ENCODE results near the gene ZNF425.

ZNF425 gene

DNA sequence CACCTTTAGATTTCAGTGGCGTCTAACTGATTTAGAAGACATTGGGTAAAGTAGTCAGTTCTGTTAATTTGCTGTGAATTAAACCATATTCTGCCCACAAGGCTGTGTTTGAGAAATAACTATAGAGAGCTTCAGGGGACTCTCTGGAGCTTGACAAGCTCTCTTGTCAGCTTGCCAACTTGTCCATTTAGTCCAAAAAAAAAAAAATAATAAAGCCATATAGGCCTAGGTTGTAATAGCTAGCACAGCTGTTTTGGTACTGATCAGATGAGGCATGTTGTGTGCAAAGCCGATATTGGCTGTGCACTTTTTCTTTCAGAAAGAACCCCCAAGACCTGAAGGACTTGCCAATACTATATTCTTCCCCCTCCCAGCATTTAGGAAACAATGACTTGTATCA, 49.0 kb upstream of the ZNF425 start:
- ATAC-seq, result peak; percentile 54; the same call in 2 of the 3 replicates
- TF ChIP-seq ISL1 (CRISPR knock-in tag; IDR thresholded peaks at IDR 0.05) (0 out of 2 replicates have a peak, but pooled peaks have one; percentile 48), ZNF70 (CRISPR knock-in tag; IDR thresholded peaks at IDR 0.05) (no peak), TCF4 (CRISPR knock-in tag; IDR thresholded peaks at IDR 0.05; ENCODE audit: borderline replicate concordance) (0 out of 2 replicates have a peak, but pooled peaks have one; percentile 29), ZC3H10 (CRISPR knock-in tag; IDR thresholded peaks at IDR 0.05) (no peak)
- TF ChIP-seq, protein P1, sequence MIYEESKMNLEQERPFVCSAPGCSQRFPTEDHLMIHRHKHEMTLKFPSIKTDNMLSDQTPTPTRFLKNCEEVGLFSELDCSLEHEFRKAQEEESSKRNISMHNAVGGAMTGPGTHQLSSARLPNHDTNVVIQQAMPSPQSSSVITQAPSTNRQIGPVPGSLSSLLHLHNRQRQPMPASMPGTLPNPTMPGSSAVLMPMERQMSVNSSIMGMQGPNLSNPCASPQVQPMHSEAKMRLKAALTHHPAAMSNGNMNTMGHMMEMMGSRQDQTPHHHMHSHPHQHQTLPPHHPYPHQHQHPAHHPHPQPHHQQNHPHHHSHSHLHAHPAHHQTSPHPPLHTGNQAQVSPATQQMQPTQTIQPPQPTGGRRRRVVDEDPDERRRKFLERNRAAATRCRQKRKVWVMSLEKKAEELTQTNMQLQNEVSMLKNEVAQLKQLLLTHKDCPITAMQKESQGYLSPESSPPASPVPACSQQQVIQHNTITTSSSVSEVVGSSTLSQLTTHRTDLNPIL (CRISPR knock-in tag; IDR thresholded peaks at IDR 0.05; ENCODE audit: low read depth), result no peak

DNA sequence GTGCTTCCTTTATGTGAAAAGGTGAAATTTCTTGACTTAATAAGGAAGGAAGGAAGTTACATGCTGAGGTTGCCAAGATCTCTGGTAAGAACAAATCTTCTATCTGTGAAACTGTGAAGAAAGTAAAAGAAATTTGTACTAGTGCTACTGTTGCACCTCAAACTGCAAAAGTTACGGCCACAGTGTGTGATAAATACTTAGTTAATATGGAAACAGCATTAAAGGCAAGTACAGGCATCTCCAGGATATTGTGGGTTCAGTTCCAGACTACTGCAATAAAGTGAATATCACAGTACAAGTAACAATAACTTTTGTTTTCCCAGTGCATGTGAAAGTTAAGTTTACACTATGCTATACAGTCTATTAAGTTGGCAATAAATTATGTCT, 46.4 kb upstream of the ZNF425 start:
- TF ChIP-seq ZNF8 (CRISPR knock-in tag; IDR thresholded peaks at IDR 0.05) (no peak), TCF4 (CRISPR knock-in tag; IDR thresholded peaks at IDR 0.05; ENCODE audit: borderline replicate concordance) (no peak), GLIS3 (CRISPR knock-in tag; IDR thresholded peaks at IDR 0.05) (no peak), ZNF70 (CRISPR knock-in tag; IDR thresholded peaks at IDR 0.05) (no peak), BACH2 (CRISPR knock-in tag; IDR thresholded peaks at IDR 0.05; ENCODE audit: borderline replicate concordance) (no peak), ZFP30 (CRISPR knock-in tag; IDR thresholded peaks at IDR 0.05) (no peak), CSDC2 (CRISPR knock-in tag; IDR thresholded peaks at IDR 0.05) (no peak), OSR1 (CRISPR knock-in tag; IDR thresholded peaks at IDR 0.05) (no peak), TOX (CRISPR knock-in tag; IDR thresholded peaks at IDR 0.05; ENCODE audit: borderline replicate concordance) (no peak), RARB (CRISPR knock-in tag; IDR thresholded peaks at IDR 0.05) (no peak), ZC3H10 (CRISPR knock-in tag; IDR thresholded peaks at IDR 0.05) (no peak), PPARA (CRISPR knock-in tag; IDR thresholded peaks at IDR 0.05; ENCODE audit: borderline replicate concordance) (no peak), ZFP3 (CRISPR knock-in tag; IDR thresholded peaks at IDR 0.05) (no peak), SNAI2 (CRISPR knock-in tag; IDR thresholded peaks at IDR 0.05) (no peak)
- TF ChIP-seq, protein P2, sequence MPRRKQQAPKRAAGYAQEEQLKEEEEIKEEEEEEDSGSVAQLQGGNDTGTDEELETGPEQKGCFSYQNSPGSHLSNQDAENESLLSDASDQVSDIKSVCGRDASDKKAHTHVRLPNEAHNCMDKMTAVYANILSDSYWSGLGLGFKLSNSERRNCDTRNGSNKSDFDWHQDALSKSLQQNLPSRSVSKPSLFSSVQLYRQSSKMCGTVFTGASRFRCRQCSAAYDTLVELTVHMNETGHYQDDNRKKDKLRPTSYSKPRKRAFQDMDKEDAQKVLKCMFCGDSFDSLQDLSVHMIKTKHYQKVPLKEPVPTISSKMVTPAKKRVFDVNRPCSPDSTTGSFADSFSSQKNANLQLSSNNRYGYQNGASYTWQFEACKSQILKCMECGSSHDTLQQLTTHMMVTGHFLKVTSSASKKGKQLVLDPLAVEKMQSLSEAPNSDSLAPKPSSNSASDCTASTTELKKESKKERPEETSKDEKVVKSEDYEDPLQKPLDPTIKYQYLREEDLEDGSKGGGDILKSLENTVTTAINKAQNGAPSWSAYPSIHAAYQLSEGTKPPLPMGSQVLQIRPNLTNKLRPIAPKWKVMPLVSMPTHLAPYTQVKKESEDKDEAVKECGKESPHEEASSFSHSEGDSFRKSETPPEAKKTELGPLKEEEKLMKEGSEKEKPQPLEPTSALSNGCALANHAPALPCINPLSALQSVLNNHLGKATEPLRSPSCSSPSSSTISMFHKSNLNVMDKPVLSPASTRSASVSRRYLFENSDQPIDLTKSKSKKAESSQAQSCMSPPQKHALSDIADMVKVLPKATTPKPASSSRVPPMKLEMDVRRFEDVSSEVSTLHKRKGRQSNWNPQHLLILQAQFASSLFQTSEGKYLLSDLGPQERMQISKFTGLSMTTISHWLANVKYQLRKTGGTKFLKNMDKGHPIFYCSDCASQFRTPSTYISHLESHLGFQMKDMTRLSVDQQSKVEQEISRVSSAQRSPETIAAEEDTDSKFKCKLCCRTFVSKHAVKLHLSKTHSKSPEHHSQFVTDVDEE (CRISPR knock-in tag; IDR thresholded peaks at IDR 0.05), result no peak
- TF ChIP-seq, protein P1 (CRISPR knock-in tag; IDR thresholded peaks at IDR 0.05; ENCODE audit: low read depth), result no peak
- TF ChIP-seq, protein P3, sequence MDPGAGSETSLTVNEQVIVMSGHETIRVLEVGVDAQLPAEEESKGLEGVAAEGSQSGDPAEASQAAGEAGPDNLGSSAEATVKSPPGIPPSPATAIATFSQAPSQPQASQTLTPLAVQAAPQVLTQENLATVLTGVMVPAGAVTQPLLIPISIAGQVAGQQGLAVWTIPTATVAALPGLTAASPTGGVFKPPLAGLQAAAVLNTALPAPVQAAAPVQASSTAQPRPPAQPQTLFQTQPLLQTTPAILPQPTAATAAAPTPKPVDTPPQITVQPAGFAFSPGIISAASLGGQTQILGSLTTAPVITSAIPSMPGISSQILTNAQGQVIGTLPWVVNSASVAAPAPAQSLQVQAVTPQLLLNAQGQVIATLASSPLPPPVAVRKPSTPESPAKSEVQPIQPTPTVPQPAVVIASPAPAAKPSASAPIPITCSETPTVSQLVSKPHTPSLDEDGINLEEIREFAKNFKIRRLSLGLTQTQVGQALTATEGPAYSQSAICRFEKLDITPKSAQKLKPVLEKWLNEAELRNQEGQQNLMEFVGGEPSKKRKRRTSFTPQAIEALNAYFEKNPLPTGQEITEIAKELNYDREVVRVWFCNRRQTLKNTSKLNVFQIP (CRISPR knock-in tag; IDR thresholded peaks at IDR 0.05; ENCODE audit: borderline replicate concordance, low read depth), result no peak
- ATAC-seq, result no peak

DNA sequence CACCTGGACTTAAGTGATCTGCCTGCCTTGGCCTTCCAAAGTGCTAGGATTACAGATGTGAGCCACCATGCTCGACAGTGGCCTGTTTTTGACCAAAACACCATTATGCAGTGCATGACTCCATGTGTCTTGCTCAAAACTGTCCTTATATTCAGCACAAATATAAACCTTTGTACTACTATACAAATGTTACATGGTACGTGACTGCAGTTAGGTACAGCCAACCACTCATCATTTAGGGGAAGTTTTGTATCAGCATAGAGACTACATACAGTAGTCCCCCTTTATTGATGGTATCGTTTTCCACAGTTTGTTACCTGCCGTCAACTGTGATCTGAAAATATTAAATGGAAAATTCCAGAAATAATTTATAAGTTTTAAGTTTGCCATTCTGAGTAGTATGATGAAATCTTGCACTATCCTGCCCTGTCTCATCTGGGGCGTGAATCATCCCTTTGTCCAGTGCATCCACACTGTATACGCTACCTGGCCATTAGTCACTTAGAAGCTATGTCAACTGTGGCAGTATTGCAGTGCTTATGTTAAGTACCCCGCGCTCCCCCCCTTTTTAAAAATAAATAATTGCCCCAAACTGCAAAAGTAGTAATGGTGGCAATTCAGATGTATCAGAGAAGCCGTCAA, 45.9 kb upstream of the ZNF425 start:
- ATAC-seq, result no peak
- TF ChIP-seq ZFP3 (CRISPR knock-in tag; IDR thresholded peaks at IDR 0.05), result no peak
- TF ChIP-seq, protein P4, sequence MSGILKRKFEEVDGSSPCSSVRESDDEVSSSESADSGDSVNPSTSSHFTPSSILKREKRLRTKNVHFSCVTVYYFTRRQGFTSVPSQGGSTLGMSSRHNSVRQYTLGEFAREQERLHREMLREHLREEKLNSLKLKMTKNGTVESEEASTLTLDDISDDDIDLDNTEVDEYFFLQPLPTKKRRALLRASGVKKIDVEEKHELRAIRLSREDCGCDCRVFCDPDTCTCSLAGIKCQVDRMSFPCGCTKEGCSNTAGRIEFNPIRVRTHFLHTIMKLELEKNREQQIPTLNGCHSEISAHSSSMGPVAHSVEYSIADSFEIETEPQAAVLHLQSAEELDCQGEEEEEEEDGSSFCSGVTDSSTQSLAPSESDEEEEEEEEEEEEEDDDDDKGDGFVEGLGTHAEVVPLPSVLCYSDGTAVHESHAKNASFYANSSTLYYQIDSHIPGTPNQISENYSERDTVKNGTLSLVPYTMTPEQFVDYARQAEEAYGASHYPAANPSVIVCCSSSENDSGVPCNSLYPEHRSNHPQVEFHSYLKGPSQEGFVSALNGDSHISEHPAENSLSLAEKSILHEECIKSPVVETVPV (CRISPR knock-in tag; IDR thresholded peaks at IDR 0.05), result no peak
- no peak for TF ChIP-seq SNAI2 (CRISPR knock-in tag; IDR thresholded peaks at IDR 0.05)
- TF ChIP-seq, protein P2 (CRISPR knock-in tag; IDR thresholded peaks at IDR 0.05), result no peak
- TF ChIP-seq ESRRG (CRISPR knock-in tag; IDR thresholded peaks at IDR 0.05), result no peak
- TF ChIP-seq ZC3H10 (CRISPR knock-in tag; IDR thresholded peaks at IDR 0.05), result no peak
- no peak for TF ChIP-seq BACH2 (CRISPR knock-in tag; IDR thresholded peaks at IDR 0.05; ENCODE audit: borderline replicate concordance)
- TF ChIP-seq ARNTL (CRISPR knock-in tag; IDR thresholded peaks at IDR 0.05; ENCODE audit: borderline replicate concordance, low read depth), result no peak
- TF ChIP-seq ZNF565 (CRISPR knock-in tag; conservative IDR thresholded peaks at IDR 0.05; ENCODE audit: low read depth), result no peak
- no peak for TF ChIP-seq PPARA (CRISPR knock-in tag; IDR thresholded peaks at IDR 0.05; ENCODE audit: borderline replicate concordance)

Measured in SK-N-SH treated with all-trans-retinoic acid at 6 μM for 48 hours (cell line).